A673 (cell line): Measurements from ENCODE around the gene C2CD2L. TPM values are rescaled to one million over a fixed set of nuclear protein-coding genes. Genes with fewer than 3 reads are reported as not detected.

Experiments used
- BruUV-seq: library from RNA; stranded (reverse); fragments of 400-500 nt; replicated peaks from 2 replicates; lab custom pipeline; 2021; lab: Mats Ljungman, UMichigan
- CTCF ChIA-PET: fragments of 300-600 bp; sonication (Branson Sonifier 250); formaldehyde crosslinking; loops from one replicate; lab custom pipeline; 2022; ENCODE audit warnings: antibody characterized with exemption; lab: Charles Lee
- POLR2A ChIA-PET: fragments of 300-600 bp; sonication (Branson Sonifier 250); formaldehyde crosslinking; loops from one replicate; lab custom pipeline; 2022; ENCODE audit warnings: antibody characterized with exemption; ENCODE audit not compliant: low non-redundant PET; lab: Charles Lee
- DNase-seq: peaks from one replicate; pipeline ENCODE4 v3.0.0-alpha.2; 2015; ENCODE audit warnings: low spot score
- H3K27ac ChIP-seq: fragments of 200-600 bp; sonication (generic); 2 replicates; pipeline ENCODE4 v1.5.1; 2016; ENCODE audit warnings: mixed run types, low read depth, mild to moderate bottlenecking, mixed read lengths, antibody characterized with exemption, low read length; ENCODE audit not compliant: poor library complexity, severe bottlenecking
- H3K27me3 ChIP-seq: fragments of 200-600 bp; sonication (generic); replicated peaks from 2 replicates; pipeline ENCODE4 v1.6.1; 2017; ENCODE audit warnings: mixed run types, low read depth, mild to moderate bottlenecking, mixed read lengths, antibody characterized with exemption, low read length; ENCODE audit not compliant: insufficient read depth, poor library complexity
- H3K36me3 ChIP-seq: fragments of 200-600 bp; sonication (generic); 2 replicates; pipeline ENCODE4 v1.6.1; 2016; ENCODE audit warnings: mixed run types, mild to moderate bottlenecking, mixed read lengths, antibody characterized with exemption, low read length; ENCODE audit not compliant: insufficient read depth, poor library complexity, severe bottlenecking
- H3K4me1 ChIP-seq: fragments of 200-600 bp; sonication (generic); 2 replicates; pipeline ENCODE4 v1.6.1; 2017; ENCODE audit warnings: mixed run types, mild to moderate bottlenecking, mixed read lengths, antibody characterized with exemption, low read length; ENCODE audit not compliant: insufficient read depth, poor library complexity, severe bottlenecking
- H3K4me3 ChIP-seq: fragments of 200-600 bp; sonication (generic); 2 replicates; pipeline ENCODE4 v1.5.1; 2016; ENCODE audit warnings: low read depth, mixed run types, mild to moderate bottlenecking, mixed read lengths, low read length; ENCODE audit not compliant: poor library complexity, severe bottlenecking
- H3K9me3 ChIP-seq: fragments of 200-600 bp; sonication (generic); 2 replicates; pipeline ENCODE4 v1.6.1; 2016; ENCODE audit warnings: mixed run types, low read depth, mild to moderate bottlenecking, mixed read lengths, antibody characterized with exemption, low read length; ENCODE audit not compliant: poor library complexity, severe bottlenecking
- CTCF ChIP-seq: fragments of 300-800, 200-600 bp; sonication (generic); conservative IDR thresholded peaks from 2 replicates; pipeline ENCODE4 v1.5.1; 2017; ENCODE audit warnings: low read depth, mild to moderate bottlenecking, antibody characterized with exemption, low read length, moderate library complexity, mixed read lengths
- EZH2 ChIP-seq: fragments of 200-600 bp; sonication (generic); IDR thresholded peaks from 2 replicates; pipeline ENCODE4 v1.6.1; 2017; ENCODE audit warnings: borderline replicate concordance, low read depth, mild to moderate bottlenecking, mixed read lengths, antibody characterized with exemption, low read length; ENCODE audit not compliant: poor library complexity, severe bottlenecking
- intact Hi-C: fragments of 100-400 bp; cut with micrococcal nuclease; formaldehyde crosslinking; loops from one replicate; pipeline ENCODE4 v1.10.0; 2022; ENCODE audit not compliant: unreplicated experiment
- total RNA-seq: library from RNA; stranded (reverse); gene quantifications from 2 replicates; pipeline ENCODE4 v1.2.3, GENCODE V29; 2021

Gene C2CD2L
- total RNA-seq, 1 experiment from 2014 or later, result 17.8 TPM

- ChIA-PET POLR2A (interaction anchor here (0.6 to 0.7 kb wide), 2 partner anchors 55 to 76 kb away, joined by 3 read pairs; no protein-coding TSS in a partner anchor), CTCF (no interaction called here)
- H3K9me3 ChIP-seq, result no peaks in the 10 kb centered on the region
- H3K4me3 ChIP-seq, result peak overlapping the region; percentile 92
- BruUV-seq, result no TSS peak
- intact Hi-C loops, result no loop called here
- H3K27me3 ChIP-seq, result no peaks in the 10 kb centered on the region
- TF ChIP-seq CTCF (no peak), EZH2 (no peak)
- peaks cover 61% of the 10 kb centered on the region for H3K36me3 ChIP-seq
- peak overlapping the region; percentile 95 for H3K27ac ChIP-seq
- H3K4me1 ChIP-seq, result peaks cover 29% of the 10 kb centered on the region
- peak; percentile 28 for DNase-seq
Measured at GRCh38 chr11:119092880-119093842, 14.0 kb upstream of the C2CD2L start.

GRCh38 chr11:119093942-119094815 is 13.0 kb upstream of the C2CD2L start:
- Histone ChIP-seq H3K36me3 (peaks cover 69% of the 10 kb centered on the region), H3K9me3 (no peaks in the 10 kb centered on the region), H3K27ac (peak overlapping the region; percentile 95), H3K27me3 (no peaks in the 10 kb centered on the region), H3K4me1 (peaks cover 29% of the 10 kb centered on the region), H3K4me3 (peak overlapping the region; percentile 92)
- ChIA-PET POLR2A (interaction anchor here (0.6 to 1.9 kb wide), 5 partner anchors 9 to 232 kb away, joined by 3 to 24 read pairs (median 3); no protein-coding TSS in a partner anchor), CTCF (interaction anchor here (0.7 to 1.9 kb wide), 5 partner anchors 9 to 913 kb away, joined by 3 to 5 read pairs (median 3); partner anchors contain the start of genes HMBS and VPS11)
- peak; percentile 51 for DNase-seq
- BruUV-seq, result no TSS peak
- TF ChIP-seq CTCF, result no peak
- no peak for TF ChIP-seq EZH2
- intact Hi-C loops, result no loop called here

GRCh38 chr11:119094816-119095065 is 12.4 kb upstream of the C2CD2L start:
- intact Hi-C loops, result no loop called here
- TF ChIP-seq EZH2 (no peak), CTCF (peak; percentile 67)
- peak; percentile 83 for DNase-seq
- no peaks in the 10 kb centered on the region for H3K27me3 ChIP-seq
- H3K27ac ChIP-seq, result peak overlapping the region; percentile 95
- no peaks in the 10 kb centered on the region for H3K9me3 ChIP-seq
- peak overlapping the region; percentile 92 for H3K4me3 ChIP-seq
- BruUV-seq, result no TSS peak
- peaks cover 31% of the 10 kb centered on the region for H3K4me1 ChIP-seq
- peaks cover 73% of the 10 kb centered on the region for H3K36me3 ChIP-seq
- POLR2A ChIA-PET, result interaction anchor here (0.6 to 1.9 kb wide), 5 partner anchors 9 to 232 kb away, joined by 3 to 24 read pairs (median 4); no protein-coding TSS in a partner anchor
- CTCF ChIA-PET, result interaction anchor here (0.7 to 1.9 kb wide), 5 partner anchors 10 to 914 kb away, joined by 3 to 5 read pairs (median 3); partner anchors contain the start of genes HMBS and VPS11
